Ishikawa (cell line): Measurements from ENCODE around the gene PCCB.

Experiments used
- CEBPB ChIP-seq: IDR thresholded peaks from 2 replicates; pipeline ENCODE4 v1.6.1; 2012
- CREB1 ChIP-seq: IDR thresholded peaks from 2 replicates; pipeline ENCODE4 v1.6.1; 2012; ENCODE audit warnings: low read depth
- EGR1 ChIP-seq: IDR thresholded peaks from 2 replicates; pipeline ENCODE4 v1.6.1; 2012
- EP300 ChIP-seq: IDR thresholded peaks from 2 replicates; pipeline ENCODE4 v1.6.1; 2012; ENCODE audit warnings: borderline replicate concordance
- FOXM1 ChIP-seq: IDR thresholded peaks from 2 replicates; pipeline ENCODE4 v1.6.1; 2012; ENCODE audit warnings: low read depth, borderline replicate concordance
- MAX ChIP-seq: IDR thresholded peaks from 2 replicates; pipeline ENCODE4 v1.6.1; 2012
- NFIC ChIP-seq: IDR thresholded peaks from 2 replicates; pipeline ENCODE4 v1.6.1; 2012
- RAD21 ChIP-seq: IDR thresholded peaks from 2 replicates; pipeline ENCODE4 v1.6.1; 2012; ENCODE audit warnings: low read depth
- TAF1 ChIP-seq: IDR thresholded peaks from 2 replicates; pipeline ENCODE4 v1.6.1; 2012; ENCODE audit warnings: low read depth, mild to moderate bottlenecking
- TCF12 ChIP-seq: IDR thresholded peaks from 2 replicates; pipeline ENCODE4 v1.6.1; 2012; ENCODE audit warnings: low read depth
- TEAD4 ChIP-seq: IDR thresholded peaks from 2 replicates; pipeline ENCODE4 v1.6.1; 2012
- YY1 ChIP-seq: IDR thresholded peaks from 2 replicates; pipeline ENCODE4 v1.6.1; 2012; ENCODE audit warnings: low read depth
- ZBTB7A ChIP-seq: IDR thresholded peaks from 2 replicates; pipeline ENCODE4 v1.6.1; 2012; ENCODE audit warnings: low read depth
- TF ChIP-seq, protein P1 (sequence below): IDR thresholded peaks from 2 replicates; pipeline ENCODE4 v1.6.1; 2012
- TF ChIP-seq, protein P2 (sequence below): IDR thresholded peaks from 2 replicates; pipeline ENCODE4 v1.6.1; 2012; ENCODE audit warnings: low read depth, mild to moderate bottlenecking

PCCB gene

GRCh38 chr3:136232413-136232812, 17.7 kb upstream of the PCCB start:
- TF ChIP-seq CREB1 (no peak), RAD21 (no peak), NFIC (no peak), EGR1 (no peak), TAF1 (no peak), MAX (no peak), YY1 (no peak), ZBTB7A (no peak), EP300 (no peak), TCF12 (no peak), FOXM1 (no peak)
- TF ChIP-seq, protein P1, sequence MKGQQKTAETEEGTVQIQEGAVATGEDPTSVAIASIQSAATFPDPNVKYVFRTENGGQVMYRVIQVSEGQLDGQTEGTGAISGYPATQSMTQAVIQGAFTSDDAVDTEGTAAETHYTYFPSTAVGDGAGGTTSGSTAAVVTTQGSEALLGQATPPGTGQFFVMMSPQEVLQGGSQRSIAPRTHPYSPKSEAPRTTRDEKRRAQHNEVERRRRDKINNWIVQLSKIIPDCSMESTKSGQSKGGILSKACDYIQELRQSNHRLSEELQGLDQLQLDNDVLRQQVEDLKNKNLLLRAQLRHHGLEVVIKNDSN = no peak
- TF ChIP-seq, protein P2, sequence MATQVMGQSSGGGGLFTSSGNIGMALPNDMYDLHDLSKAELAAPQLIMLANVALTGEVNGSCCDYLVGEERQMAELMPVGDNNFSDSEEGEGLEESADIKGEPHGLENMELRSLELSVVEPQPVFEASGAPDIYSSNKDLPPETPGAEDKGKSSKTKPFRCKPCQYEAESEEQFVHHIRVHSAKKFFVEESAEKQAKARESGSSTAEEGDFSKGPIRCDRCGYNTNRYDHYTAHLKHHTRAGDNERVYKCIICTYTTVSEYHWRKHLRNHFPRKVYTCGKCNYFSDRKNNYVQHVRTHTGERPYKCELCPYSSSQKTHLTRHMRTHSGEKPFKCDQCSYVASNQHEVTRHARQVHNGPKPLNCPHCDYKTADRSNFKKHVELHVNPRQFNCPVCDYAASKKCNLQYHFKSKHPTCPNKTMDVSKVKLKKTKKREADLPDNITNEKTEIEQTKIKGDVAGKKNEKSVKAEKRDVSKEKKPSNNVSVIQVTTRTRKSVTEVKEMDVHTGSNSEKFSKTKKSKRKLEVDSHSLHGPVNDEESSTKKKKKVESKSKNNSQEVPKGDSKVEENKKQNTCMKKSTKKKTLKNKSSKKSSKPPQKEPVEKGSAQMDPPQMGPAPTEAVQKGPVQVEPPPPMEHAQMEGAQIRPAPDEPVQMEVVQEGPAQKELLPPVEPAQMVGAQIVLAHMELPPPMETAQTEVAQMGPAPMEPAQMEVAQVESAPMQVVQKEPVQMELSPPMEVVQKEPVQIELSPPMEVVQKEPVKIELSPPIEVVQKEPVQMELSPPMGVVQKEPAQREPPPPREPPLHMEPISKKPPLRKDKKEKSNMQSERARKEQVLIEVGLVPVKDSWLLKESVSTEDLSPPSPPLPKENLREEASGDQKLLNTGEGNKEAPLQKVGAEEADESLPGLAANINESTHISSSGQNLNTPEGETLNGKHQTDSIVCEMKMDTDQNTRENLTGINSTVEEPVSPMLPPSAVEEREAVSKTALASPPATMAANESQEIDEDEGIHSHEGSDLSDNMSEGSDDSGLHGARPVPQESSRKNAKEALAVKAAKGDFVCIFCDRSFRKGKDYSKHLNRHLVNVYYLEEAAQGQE = no peak

- no peak for TF ChIP-seq MAX
- no peak for TF ChIP-seq CREB1
- no peak for TF ChIP-seq TCF12
- TF ChIP-seq, protein P1 = no peak
- no peak for TF ChIP-seq NFIC
- no peak for TF ChIP-seq CEBPB
- no peak for TF ChIP-seq TEAD4
- TF ChIP-seq, protein P2 = no peak
- TF ChIP-seq FOXM1 = no peak
- no peak for TF ChIP-seq EGR1
- no peak for TF ChIP-seq YY1
Measured at GRCh38 chr3:136235545-136235944, 14.6 kb upstream of the PCCB start.

DNA sequence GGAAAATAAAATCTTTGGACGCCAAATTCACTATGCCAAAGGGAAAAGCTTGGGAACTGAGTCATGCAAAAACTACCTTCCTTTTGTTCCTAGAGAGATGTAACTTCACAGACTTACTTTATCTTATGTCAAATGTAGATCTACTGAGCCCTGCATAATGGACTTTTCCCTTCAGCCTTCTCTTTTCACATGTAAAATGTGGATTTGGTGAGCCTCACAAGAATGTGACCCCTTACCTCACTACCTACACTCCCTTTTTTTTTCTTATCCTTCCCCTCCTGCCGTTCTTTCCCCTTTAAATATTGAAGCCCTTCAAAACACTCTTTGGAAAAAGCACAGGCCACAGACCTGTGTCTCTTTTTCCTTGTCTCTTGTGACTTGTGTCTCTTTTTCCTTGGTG, 14.0 kb upstream of the PCCB start:
- TF ChIP-seq, protein P1 = no peak
- TF ChIP-seq TEAD4 = no peak

- no peak for TF ChIP-seq RAD21
- TF ChIP-seq YY1 = no peak
- TF ChIP-seq EP300 = no peak
- TF ChIP-seq FOXM1 = no peak
Measured at GRCh38 chr3:136237103-136237502, 13.0 kb upstream of the PCCB start.

- TF ChIP-seq YY1 (no peak), TCF12 (no peak)
- TF ChIP-seq, protein P2 = no peak
Measured at GRCh38 chr3:136237961-136238649, 12.0 kb upstream of the PCCB start.
